Naive thymus-derived CD4-positive, alpha-beta T cell (primary cell): ENCODE results near the gene SMIM9. TPM values are rescaled to one million over a fixed set of nuclear protein-coding genes. Genes with fewer than 3 reads are reported as not detected.

Experiments used
- ATAC-seq: fragments of 150-1000 bp; cut with Tn5 transposase; 2 replicates; pipeline ENCODE4 v1.10.0; 2021; ENCODE audit warnings: mild to moderate bottlenecking, moderate library complexity
- CTCF ChIA-PET: fragments of 350-600 bp; sonication (Branson Sonifier 250); formaldehyde crosslinking; loops from one replicate; lab custom pipeline; 2021; ENCODE audit warnings: antibody characterized with exemption; lab: Charles Lee
- POLR2A ChIA-PET: fragments of 350-600 bp; sonication (Branson Sonifier 250); formaldehyde crosslinking; loops from one replicate; lab custom pipeline; 2021; ENCODE audit warnings: antibody characterized with exemption, inconsistent platforms; lab: Charles Lee
- DNase-seq, 9 donors: peaks; one replicate each; pipeline versions ENCODE4 v3.0.0 to v3.0.0-alpha.2; 2020 to 2022; ENCODE audit warnings: mixed read lengths in 1 of 9
- H3K27ac ChIP-seq: one replicate; pipeline ENCODE4 v1.7.0; 2013; ENCODE audit warnings: mild to moderate bottlenecking, low read depth, low read length, moderate library complexity
- H3K27me3 ChIP-seq, 2 donors: one replicate each; pipeline ENCODE4 v1.7.0; 2013; ENCODE audit warnings: low read length in 2 of 2, mild to moderate bottlenecking in 2 of 2, moderate library complexity in 2 of 2; ENCODE audit not compliant: control insufficient read depth in 2 of 2, insufficient read depth in 2 of 2
- H3K36me3 ChIP-seq, 3 experiments: 1 replicate in 2 of 3; 2 replicates in 1 of 3; pipeline ENCODE4 v1.7.0; 2013; ENCODE audit warnings: low read length in 3 of 3, mild to moderate bottlenecking in 3 of 3, moderate library complexity in 1 of 3; ENCODE audit not compliant: insufficient read depth in 3 of 3, control insufficient read depth in 2 of 3
- H3K4me1 ChIP-seq, 2 donors: one replicate each; pipeline ENCODE4 v1.7.0; 2013; ENCODE audit warnings: low read length in 2 of 2, mild to moderate bottlenecking in 2 of 2, moderate library complexity in 1 of 2; ENCODE audit not compliant: control insufficient read depth in 2 of 2, insufficient read depth in 2 of 2
- H3K4me3 ChIP-seq: 2 replicates; pipeline ENCODE4 v1.7.0; 2013; ENCODE audit warnings: mild to moderate bottlenecking, low read length
- H3K9me3 ChIP-seq, 3 experiments: 1 replicate in 2 of 3; 2 replicates in 1 of 3; pipeline ENCODE4 v1.7.0; 2013; ENCODE audit warnings: low read length in 3 of 3; ENCODE audit not compliant: control insufficient read depth in 2 of 3
- H3K27ac Mint-ChIP-seq, 9 donors: one replicate each; pipeline ENCODE4 v1.8.0; 2020 to 2022; ENCODE audit warnings: mixed read lengths in 9 of 9, mild to moderate bottlenecking in 8 of 9, moderate library complexity in 5 of 9, inconsistent platforms in 2 of 9
- H3K27me3 Mint-ChIP-seq, 5 donors: one replicate each; pipeline ENCODE4 v1.8.0; 2021 to 2022; ENCODE audit warnings: mixed read lengths in 5 of 5, mild to moderate bottlenecking in 1 of 5
- H3K36me3 Mint-ChIP-seq, 5 donors: one replicate each; pipeline ENCODE4 v1.8.0; 2020 to 2022; ENCODE audit warnings: mixed read lengths in 5 of 5, mild to moderate bottlenecking in 3 of 5, inconsistent platforms in 1 of 5
- H3K4me1 Mint-ChIP-seq, 7 donors: one replicate each; pipeline ENCODE4 v1.8.0; 2020 to 2022; ENCODE audit warnings: mixed read lengths in 7 of 7, mild to moderate bottlenecking in 3 of 7, inconsistent platforms in 1 of 7
- H3K4me3 Mint-ChIP-seq, 10 donors: one replicate each; pipeline ENCODE4 v1.8.0; 2020 to 2022; ENCODE audit warnings: mild to moderate bottlenecking in 10 of 10, mixed read lengths in 10 of 10, moderate library complexity in 6 of 10, inconsistent platforms in 2 of 10
- H3K9me3 Mint-ChIP-seq, 11 donors: one replicate each; pipeline ENCODE4 v1.8.0; 2020 to 2022; ENCODE audit warnings: mixed read lengths in 11 of 11, mild to moderate bottlenecking in 4 of 11, inconsistent platforms in 1 of 11, moderate library complexity in 1 of 11
- intact Hi-C, 2 donors: fragments of 100-400 bp; cut with micrococcal nuclease; formaldehyde crosslinking; loops; one replicate each; pipeline ENCODE4 v1.15.1; 2023
- polyA plus RNA-seq, 2 donors: library from polyadenylated mRNA; unstranded; fragments of 300-500 nt; fragmentation: Illumina TruSeq; gene quantifications; one replicate each; pipeline ENCODE4 v1.2.3, GENCODE V29; 2021
- total RNA-seq, 6 experiments: library from RNA in 5 of 6; stranded (reverse) in 5 of 6; gene quantifications; 1 replicate in 5 of 6; 2 replicates in 1 of 6; pipeline ENCODE4 v1.2.3 and lab custom pipeline; 2021 to 2026

The SMIM9 gene
- total and polyA plus RNA-seq, 7 experiments from 2014 or later, result not detected

GRCh38 chrX:154776753-154777152 is 57.7 kb downstream of the SMIM9 start:
- POLR2A ChIA-PET, result interaction anchor here (1.0 to 1.4 kb wide), 3 partner anchors 10 to 14 kb away, joined by 3 to 5 read pairs (median 3); partner anchors contain the start of gene DKC1
- H3K4me3 Mint-ChIP-seq, result no peak overlapping the region
- H3K27me3 Mint-ChIP-seq, result no peaks in the 10 kb centered on the region
- peaks cover 0 to 14% (median 5%) of the 10 kb centered on the region in 7 donors for H3K4me1 Mint-ChIP-seq
- Histone ChIP-seq H3K36me3 (peaks cover 5 to 45% (median 10%) of the 10 kb centered on the region in 3 experiments), H3K4me3 (no peak overlapping the region), H3K27ac (no peak overlapping the region), H3K27me3 (no peaks in the 10 kb centered on the region), H3K9me3 (no peaks in the 10 kb centered on the region), H3K4me1 (no peaks in the 10 kb centered on the region)
- DNase-seq, result no peak
- CTCF ChIA-PET, result no interaction called here
- H3K9me3 Mint-ChIP-seq, result no peaks in the 10 kb centered on the region
- peaks cover 0 to 28% (median 10%) of the 10 kb centered on the region in 5 donors for H3K36me3 Mint-ChIP-seq
- peak overlapping the region in 2 of 9 donors; percentile 34 to 52 for H3K27ac Mint-ChIP-seq
- ATAC-seq, result no peak
- intact Hi-C loops, result no loop called here

GRCh38 chrX:154775419-154776349 is 58.8 kb downstream of the SMIM9 start:
- intact Hi-C loops, result no loop called here
- peak overlapping the region in 8 of 9 donors; percentile 8 to 75 (median 48) for H3K27ac Mint-ChIP-seq

GRCh38 chrX:154774622-154775021 is 59.8 kb downstream of the SMIM9 start:
- Mint-ChIP-seq H3K4me3 (peak overlapping the region in 1 of 10 donors; percentile 18), H3K27me3 (no peaks in the 10 kb centered on the region), H3K4me1 (peaks cover 0 to 14% (median 8%) of the 10 kb centered on the region in 7 donors), H3K36me3 (peaks cover 0 to 29% (median 14%) of the 10 kb centered on the region in 5 donors), H3K27ac (peak overlapping the region in 4 of 9 donors; percentile 39 to 80 (median 58)), H3K9me3 (no peaks in the 10 kb centered on the region)
- intact Hi-C loops, result no loop called here
- Histone ChIP-seq H3K36me3 (peaks cover 5 to 52% (median 10%) of the 10 kb centered on the region in 3 experiments), H3K27ac (no peak overlapping the region), H3K9me3 (no peaks in the 10 kb centered on the region), H3K27me3 (no peaks in the 10 kb centered on the region), H3K4me1 (no peaks in the 10 kb centered on the region), H3K4me3 (no peak overlapping the region)
- POLR2A ChIA-PET, result interaction anchor here (1.2 kb wide), 1 partner anchor 377 kb away, joined by 3 read pairs; no protein-coding TSS in a partner anchor
- CTCF ChIA-PET, result no interaction called here
- no peak for ATAC-seq
- no peak for DNase-seq

More at GRCh38 chrX:154775419-154776349, 58.8 kb downstream of the SMIM9 start:
- Histone ChIP-seq H3K4me3 (no peak overlapping the region), H3K27ac (no peak overlapping the region), H3K4me1 (no peaks in the 10 kb centered on the region), H3K36me3 (peaks cover 5 to 50% (median 10%) of the 10 kb centered on the region in 3 experiments), H3K27me3 (no peaks in the 10 kb centered on the region), H3K9me3 (no peaks in the 10 kb centered on the region)
- Mint-ChIP-seq H3K9me3 (no peaks in the 10 kb centered on the region), H3K4me3 (peak overlapping the region in 4 of 10 donors; percentile 9 to 49 (median 24)), H3K27me3 (no peaks in the 10 kb centered on the region), H3K4me1 (peaks cover 0 to 14% (median 8%) of the 10 kb centered on the region in 7 donors), H3K36me3 (peaks cover 0 to 29% (median 14%) of the 10 kb centered on the region in 5 donors)
- ChIA-PET POLR2A (interaction anchor here (1.0 to 1.4 kb wide), 3 partner anchors 9 to 13 kb away, joined by 3 to 5 read pairs (median 3); partner anchors contain the start of gene DKC1), CTCF (no interaction called here)
- DNase-seq, result peak in 1 of 9 donors; percentile 28
- peak; percentile 37 for ATAC-seq

Other genes starting within 250 kb of the SMIM9 start
- gene CTAG1A, start 249.5 kb downstream of the SMIM9 start, total RNA-seq, result not detected
- gene CTAG1A, start 249.5 kb downstream of the SMIM9 start, polyA plus RNA-seq, result not detected
- not detected for gene CTAG1B, start 215.4 kb downstream of the SMIM9 start, total RNA-seq
- not detected for gene CTAG1B, start 215.4 kb downstream of the SMIM9 start, polyA plus RNA-seq
- not detected for gene CTAG2, start 181.1 kb downstream of the SMIM9 start, total RNA-seq
- not detected for gene CTAG2, start 181.1 kb downstream of the SMIM9 start, polyA plus RNA-seq
- 10 to 100 TPM in 2 of 5 experiments, 1 to 10 TPM in 3; 4.9 to 28.5 (median 6.3) TPM for gene GAB3, start 83.6 kb downstream of the SMIM9 start, total RNA-seq
- 1 to 10 TPM in 1 of 2 donors, under 1 TPM in 1; 0.77 to 1.7 TPM for gene GAB3, start 83.6 kb downstream of the SMIM9 start, polyA plus RNA-seq
- gene DKC1, start 71.8 kb downstream of the SMIM9 start, total RNA-seq, result 10 to 100 TPM; 50.5 to 75.0 (median 66.5) TPM
- 10 to 100 TPM; 35.4 to 52.4 TPM for gene DKC1, start 71.8 kb downstream of the SMIM9 start, polyA plus RNA-seq
- gene MPP1, start 29.2 kb downstream of the SMIM9 start, total RNA-seq, result 10 to 100 TPM; 23.2 to 76.7 (median 31.9) TPM
- 10 to 100 TPM; 34.8 to 39.8 TPM for gene MPP1, start 29.2 kb downstream of the SMIM9 start, polyA plus RNA-seq
- gene F8A1, start 51.7 kb upstream of the SMIM9 start, total RNA-seq, result 10 to 100 TPM; 16.8 to 49.9 (median 29.1) TPM
- 10 to 100 TPM; 21.3 to 77.7 TPM for gene F8A1, start 51.7 kb upstream of the SMIM9 start, polyA plus RNA-seq
- gene F8, start 188.1 kb upstream of the SMIM9 start, total RNA-seq, result 1 to 10 TPM in 3 of 5 experiments, under 1 TPM in 2; 0.61 to 5.7 (median 1.1) TPM
- 1 to 10 TPM; 1.3 to 1.7 TPM for gene F8, start 188.1 kb upstream of the SMIM9 start, polyA plus RNA-seq
- gene FUNDC2, start 192.2 kb upstream of the SMIM9 start, total RNA-seq, result 10 to 100 TPM; 42.0 to 58.7 (median 50.1) TPM
- gene FUNDC2, start 192.2 kb upstream of the SMIM9 start, polyA plus RNA-seq, result 100 to 1,000 TPM; 160 to 184 TPM
- gene CMC4, start 236.5 kb upstream of the SMIM9 start, total RNA-seq, result 1 to 10 TPM; 3.1 to 6.0 (median 5.1) TPM
- gene CMC4, start 236.5 kb upstream of the SMIM9 start, polyA plus RNA-seq, result 10 to 100 TPM; 22.1 to 22.9 TPM
- 10 to 100 TPM; 10.3 to 21.5 (median 17.1) TPM for gene MTCP1, start 236.5 kb upstream of the SMIM9 start, total RNA-seq
- gene MTCP1, start 236.5 kb upstream of the SMIM9 start, polyA plus RNA-seq, result 10 to 100 TPM; 33.7 to 35.2 TPM
- 10 to 100 TPM; 11.5 to 27.8 (median 15.2) TPM for gene BRCC3, start 236.8 kb upstream of the SMIM9 start, total RNA-seq
- 10 to 100 TPM; 18.0 to 22.2 TPM for gene BRCC3, start 236.8 kb upstream of the SMIM9 start, polyA plus RNA-seq